DOHH2 (cell line): Measurements from ENCODE around the gene PLXNA3.

Experiments
- H3F3A ChIP-seq: fragments of 200-600 bp; sonication (generic), shearing (Covaris generic); 2 replicates; pipeline ENCODE4 v1.6.0; 2016; ENCODE audit warnings: antibody characterized with exemption, mild to moderate bottlenecking; ENCODE audit not compliant: control insufficient read depth, insufficient read depth
- H3K27ac ChIP-seq: fragments of 200-600 bp; sonication (generic); 2 replicates; pipeline ENCODE4 v1.5.1; 2014; ENCODE audit warnings: low read depth, mild to moderate bottlenecking, low read length, moderate library complexity
- H3K27me3 ChIP-seq: fragments of 200-600 bp; sonication (generic); 2 replicates; pipeline ENCODE4 v1.6.1; 2014; ENCODE audit warnings: mild to moderate bottlenecking, low read length, mixed read lengths; ENCODE audit not compliant: control insufficient read depth
- H3K36me3 ChIP-seq: fragments of 200-600 bp; sonication (generic); 2 replicates; pipeline ENCODE4 v1.6.1; 2014; ENCODE audit warnings: mild to moderate bottlenecking, low read length, moderate library complexity, mixed read lengths; ENCODE audit not compliant: control insufficient read depth
- H3K4me1 ChIP-seq: fragments of 200-600 bp; sonication (generic); 2 replicates; pipeline ENCODE4 v1.6.1; 2014; ENCODE audit warnings: mild to moderate bottlenecking, low read length, mixed read lengths; ENCODE audit not compliant: control insufficient read depth
- H3K4me2 ChIP-seq: fragments of 200-600 bp; sonication (generic); 2 replicates; pipeline ENCODE4 v1.6.0; 2014; ENCODE audit warnings: mild to moderate bottlenecking, low read length, moderate library complexity
- H3K4me3 ChIP-seq: fragments of 200-600 bp; sonication (generic); 2 replicates; pipeline ENCODE4 v1.5.1; 2014; ENCODE audit warnings: mild to moderate bottlenecking, low read length, mixed read lengths
- H3K79me2 ChIP-seq: fragments of 200-600 bp; sonication (generic); 2 replicates; pipeline ENCODE4 v1.6.1; 2014; ENCODE audit warnings: mild to moderate bottlenecking, low read length, mixed read lengths; ENCODE audit not compliant: control insufficient read depth
- H3K9me2 ChIP-seq: fragments of 200-600 bp; sonication (generic); replicated peaks from 2 replicates; pipeline ENCODE4 v1.6.1; 2014; ENCODE audit warnings: mild to moderate bottlenecking, low read length, mixed read lengths; ENCODE audit not compliant: control insufficient read depth
- H3K9me3 ChIP-seq: fragments of 200-600 bp; sonication (generic); 2 replicates; pipeline ENCODE4 v1.6.1; 2014; ENCODE audit warnings: antibody characterized with exemption, low read length, mixed read lengths; ENCODE audit not compliant: control insufficient read depth, insufficient read depth
- H4K20me1 ChIP-seq: fragments of 200-600 bp; sonication (generic); 2 replicates; pipeline ENCODE4 v1.6.0; 2014; ENCODE audit warnings: low read depth, mild to moderate bottlenecking, antibody characterized with exemption, low read length, moderate library complexity; ENCODE audit not compliant: control insufficient read depth, insufficient read depth
- EZH2phosphoT487 ChIP-seq: fragments of 200-600 bp; sonication (generic); IDR thresholded peaks from 2 replicates; pipeline ENCODE4 v1.6.1; 2017; ENCODE audit warnings: borderline replicate concordance, mild to moderate bottlenecking, antibody characterized with exemption, low read length, moderate library complexity, mixed read lengths
- TF ChIP-seq, protein P1 (sequence below): fragments of 200-600 bp; sonication (generic); IDR thresholded peaks from one replicate; pipeline ENCODE4 v1.5.1; 2014; ENCODE audit warnings: antibody characterized with exemption, mild to moderate bottlenecking, low read depth, low read length; ENCODE audit not compliant: poor library complexity, severe bottlenecking

PLXNA3 gene

GRCh38 chrX:154430479-154430878 lies 27.6 kb upstream of the PLXNA3 start:
- no peak for TF ChIP-seq EZH2phosphoT487
- TF ChIP-seq, protein P1, sequence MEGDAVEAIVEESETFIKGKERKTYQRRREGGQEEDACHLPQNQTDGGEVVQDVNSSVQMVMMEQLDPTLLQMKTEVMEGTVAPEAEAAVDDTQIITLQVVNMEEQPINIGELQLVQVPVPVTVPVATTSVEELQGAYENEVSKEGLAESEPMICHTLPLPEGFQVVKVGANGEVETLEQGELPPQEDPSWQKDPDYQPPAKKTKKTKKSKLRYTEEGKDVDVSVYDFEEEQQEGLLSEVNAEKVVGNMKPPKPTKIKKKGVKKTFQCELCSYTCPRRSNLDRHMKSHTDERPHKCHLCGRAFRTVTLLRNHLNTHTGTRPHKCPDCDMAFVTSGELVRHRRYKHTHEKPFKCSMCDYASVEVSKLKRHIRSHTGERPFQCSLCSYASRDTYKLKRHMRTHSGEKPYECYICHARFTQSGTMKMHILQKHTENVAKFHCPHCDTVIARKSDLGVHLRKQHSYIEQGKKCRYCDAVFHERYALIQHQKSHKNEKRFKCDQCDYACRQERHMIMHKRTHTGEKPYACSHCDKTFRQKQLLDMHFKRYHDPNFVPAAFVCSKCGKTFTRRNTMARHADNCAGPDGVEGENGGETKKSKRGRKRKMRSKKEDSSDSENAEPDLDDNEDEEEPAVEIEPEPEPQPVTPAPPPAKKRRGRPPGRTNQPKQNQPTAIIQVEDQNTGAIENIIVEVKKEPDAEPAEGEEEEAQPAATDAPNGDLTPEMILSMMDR, result no peak
- H3K79me2 ChIP-seq, result peaks cover 25% of the 10 kb centered on the region
- H3K4me3 ChIP-seq, result no peak overlapping the region
- H3K4me2 ChIP-seq, result no peak overlapping the region
- no peaks in the 10 kb centered on the region for H3F3A ChIP-seq
- no peaks in the 10 kb centered on the region for H4K20me1 ChIP-seq
- H3K9me3 ChIP-seq, result no peaks in the 10 kb centered on the region
- H3K36me3 ChIP-seq, result no peaks in the 10 kb centered on the region; the same call in 1 of the 2 replicates
- H3K27ac ChIP-seq, result no peak overlapping the region
- no peaks in the 10 kb centered on the region for H3K9me2 ChIP-seq
- H3K27me3 ChIP-seq, result no peaks in the 10 kb centered on the region
- peaks cover 17% of the 10 kb centered on the region for H3K4me1 ChIP-seq

- no peak overlapping the region for H3K4me2 ChIP-seq
- no peak overlapping the region for H3K27ac ChIP-seq
- peaks cover 25% of the 10 kb centered on the region for H3K79me2 ChIP-seq
- no peaks in the 10 kb centered on the region for H4K20me1 ChIP-seq
- no peaks in the 10 kb centered on the region; the same call in 1 of the 2 replicates for H3K36me3 ChIP-seq
- H3K9me2 ChIP-seq, result no peaks in the 10 kb centered on the region
- H3K9me3 ChIP-seq, result no peaks in the 10 kb centered on the region
- H3K4me1 ChIP-seq, result peaks cover 17% of the 10 kb centered on the region
- no peaks in the 10 kb centered on the region for H3F3A ChIP-seq
- H3K4me3 ChIP-seq, result no peak overlapping the region
- no peaks in the 10 kb centered on the region for H3K27me3 ChIP-seq
- TF ChIP-seq EZH2phosphoT487, result no peak
- TF ChIP-seq, protein P1, result no peak
Observed at GRCh38 chrX:154430916-154431315, 27.2 kb upstream of the PLXNA3 start.

- no peaks in the 10 kb centered on the region for H3K27me3 ChIP-seq
- TF ChIP-seq EZH2phosphoT487, result no peak
- TF ChIP-seq, protein P1, result no peak
- peaks cover 25% of the 10 kb centered on the region for H3K79me2 ChIP-seq
- no peak overlapping the region for H3K27ac ChIP-seq
- no peaks in the 10 kb centered on the region for H3F3A ChIP-seq
- H3K9me3 ChIP-seq, result no peaks in the 10 kb centered on the region
- peaks cover 20% of the 10 kb centered on the region for H3K4me1 ChIP-seq
- H3K9me2 ChIP-seq, result no peaks in the 10 kb centered on the region
- no peak overlapping the region for H3K4me3 ChIP-seq
- H3K36me3 ChIP-seq, result no peaks in the 10 kb centered on the region; the same call in 1 of the 2 replicates
- no peaks in the 10 kb centered on the region for H4K20me1 ChIP-seq
- no peak overlapping the region for H3K4me2 ChIP-seq
Observed at GRCh38 chrX:154431341-154431740, 26.7 kb upstream of the PLXNA3 start.
